Neural crest cell (in vitro differentiated cells): ENCODE data around the gene EXD3. TPM values are rescaled to one million over a fixed set of nuclear protein-coding genes. Genes with fewer than 3 reads are reported as not detected.
"Not testable (repeated sequence)": the region's sequence is repeated elsewhere in the genome, so short reads cannot be mapped to it uniquely, and the experiment has no call there.

Source experiments
- DNase-seq: peaks from one replicate; pipeline ENCODE4 v3.0.0; 2021; ENCODE audit warnings: low read depth, mixed read lengths, low spot score
- H3K27ac Mint-ChIP-seq: one replicate; pipeline ENCODE4 v1.8.0; 2021; ENCODE audit warnings: mild to moderate bottlenecking, mixed read lengths; ENCODE audit not compliant: unreplicated experiment
- H3K27me3 Mint-ChIP-seq: 2 replicates; pipeline ENCODE4 v1.8.0; 2021; ENCODE audit warnings: low read depth, mild to moderate bottlenecking, mixed read lengths
- H3K36me3 Mint-ChIP-seq: 2 replicates; pipeline ENCODE4 v1.8.0; 2021; ENCODE audit warnings: low read depth, mild to moderate bottlenecking, mixed read lengths
- H3K4me1 Mint-ChIP-seq: 2 replicates; pipeline ENCODE4 v1.8.0; 2021; ENCODE audit warnings: mixed read lengths
- H3K4me3 Mint-ChIP-seq: one replicate; pipeline ENCODE4 v1.8.0; 2021; ENCODE audit warnings: mild to moderate bottlenecking, mixed read lengths
- H3K9me3 Mint-ChIP-seq: 2 replicates; pipeline ENCODE4 v1.8.0; 2021; ENCODE audit warnings: mixed read lengths
- total RNA-seq: library from RNA; stranded (reverse); gene quantifications from 2 replicates; pipeline ENCODE4 v1.2.1, GENCODE V29; 2021
- TF ChIP-seq, protein P1 (sequence below): fragments of 200-600 bp; sonication (generic); conservative IDR thresholded peaks from 2 replicates; pipeline ENCODE4 v1.5.0; 2021; ENCODE audit warnings: antibody characterized with exemption, mild to moderate bottlenecking

EXD3 gene
- total RNA-seq, 1 donor from 2014 or later, result 15.1 TPM

DNA sequence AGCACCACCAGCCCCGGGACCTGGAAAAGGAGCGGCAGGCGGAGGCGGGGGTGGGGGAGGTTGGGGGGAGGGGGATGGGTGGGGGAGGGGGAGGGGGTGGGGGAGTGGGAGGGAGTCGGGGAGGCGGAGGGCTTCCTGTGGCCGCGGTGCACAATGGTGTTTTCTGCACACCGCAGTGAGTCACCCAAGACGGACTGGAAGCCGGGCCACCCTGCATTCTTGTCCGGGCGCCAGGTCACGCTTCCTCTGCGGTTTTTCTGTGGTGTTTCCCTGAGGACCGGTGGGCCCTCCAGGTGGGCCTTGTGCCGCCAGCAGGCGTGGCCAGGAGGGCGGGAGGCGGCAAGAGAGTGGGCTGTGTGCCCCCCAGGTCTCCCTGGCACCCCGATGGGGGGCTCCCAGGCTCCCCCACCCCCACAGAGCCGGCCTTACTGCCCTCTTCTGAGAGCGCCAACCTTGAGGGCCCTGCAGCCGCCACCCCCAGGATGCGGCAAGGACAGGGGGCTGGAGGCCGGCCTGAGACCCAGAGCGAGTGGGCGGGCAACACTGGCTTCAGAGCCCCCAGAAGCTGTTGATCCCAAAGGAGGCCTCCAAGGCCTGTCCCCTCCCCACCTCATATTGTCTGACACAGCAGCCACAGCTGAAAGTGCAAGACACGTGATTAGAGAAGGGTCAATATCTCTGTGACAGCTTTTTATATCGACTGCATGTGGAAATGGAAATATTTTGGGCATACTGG is 11.1 kb downstream of the EXD3 start:
- DNase-seq, result no peak
- TF ChIP-seq, protein P1, sequence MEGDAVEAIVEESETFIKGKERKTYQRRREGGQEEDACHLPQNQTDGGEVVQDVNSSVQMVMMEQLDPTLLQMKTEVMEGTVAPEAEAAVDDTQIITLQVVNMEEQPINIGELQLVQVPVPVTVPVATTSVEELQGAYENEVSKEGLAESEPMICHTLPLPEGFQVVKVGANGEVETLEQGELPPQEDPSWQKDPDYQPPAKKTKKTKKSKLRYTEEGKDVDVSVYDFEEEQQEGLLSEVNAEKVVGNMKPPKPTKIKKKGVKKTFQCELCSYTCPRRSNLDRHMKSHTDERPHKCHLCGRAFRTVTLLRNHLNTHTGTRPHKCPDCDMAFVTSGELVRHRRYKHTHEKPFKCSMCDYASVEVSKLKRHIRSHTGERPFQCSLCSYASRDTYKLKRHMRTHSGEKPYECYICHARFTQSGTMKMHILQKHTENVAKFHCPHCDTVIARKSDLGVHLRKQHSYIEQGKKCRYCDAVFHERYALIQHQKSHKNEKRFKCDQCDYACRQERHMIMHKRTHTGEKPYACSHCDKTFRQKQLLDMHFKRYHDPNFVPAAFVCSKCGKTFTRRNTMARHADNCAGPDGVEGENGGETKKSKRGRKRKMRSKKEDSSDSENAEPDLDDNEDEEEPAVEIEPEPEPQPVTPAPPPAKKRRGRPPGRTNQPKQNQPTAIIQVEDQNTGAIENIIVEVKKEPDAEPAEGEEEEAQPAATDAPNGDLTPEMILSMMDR, result no peak
- Mint-ChIP-seq H3K27me3 (no peaks in the 10 kb centered on the region), H3K36me3 (no peaks in the 10 kb centered on the region), H3K9me3 (no peaks in the 10 kb centered on the region), H3K4me3 (no peak overlapping the region), H3K27ac (no peak overlapping the region), H3K4me1 (no peaks in the 10 kb centered on the region)

- no peaks in the 10 kb centered on the region for H3K36me3 Mint-ChIP-seq
These were observed 11.7 kb downstream of the EXD3 start for GRCh38 chr9:137411260-137411644.

DNA sequence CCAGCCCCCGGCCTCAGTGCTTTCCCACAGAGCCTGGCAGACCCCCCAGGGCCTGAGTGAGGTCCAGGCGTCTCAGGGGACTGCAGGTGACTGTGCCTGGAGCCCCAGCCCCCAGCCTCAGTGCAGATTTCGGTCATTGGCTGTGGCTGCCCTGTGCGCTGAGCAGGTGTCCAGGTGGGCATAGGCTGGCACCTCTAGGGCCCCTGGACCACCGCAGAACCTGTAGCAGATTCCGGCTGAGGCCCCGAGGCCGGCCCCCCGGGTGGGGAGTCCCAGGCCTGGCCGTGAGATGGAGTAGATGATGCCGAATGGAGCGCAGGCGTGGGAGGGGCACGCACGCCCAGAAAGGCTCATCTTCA is 12.1 kb downstream of the EXD3 start:
- Mint-ChIP-seq H3K4me1 (no peaks in the 10 kb centered on the region), H3K9me3 (no peaks in the 10 kb centered on the region), H3K27me3 (no peaks in the 10 kb centered on the region), H3K27ac (no peak overlapping the region), H3K36me3 (no peaks in the 10 kb centered on the region), H3K4me3 (no peak overlapping the region)
- TF ChIP-seq, protein P1, result no peak
- DNase-seq, result no peak

More at GRCh38 chr9:137411260-137411644, 11.7 kb downstream of the EXD3 start:
- H3K9me3 Mint-ChIP-seq, result no peaks in the 10 kb centered on the region
- DNase-seq, result no peak
- TF ChIP-seq, protein P1, result no peak
- H3K4me3 Mint-ChIP-seq, result no peak overlapping the region
- H3K4me1 Mint-ChIP-seq, result no peaks in the 10 kb centered on the region
- no peaks in the 10 kb centered on the region for H3K27me3 Mint-ChIP-seq
- H3K27ac Mint-ChIP-seq, result no peak overlapping the region

- H3K27me3 Mint-ChIP-seq, DNase-seq, H3K27ac Mint-ChIP-seq, H3K4me3 Mint-ChIP-seq, H3K36me3 Mint-ChIP-seq, H3K9me3 Mint-ChIP-seq, H3K4me1 Mint-ChIP-seq: not testable (repeated sequence)
These were observed 12.6 kb downstream of the EXD3 start for GRCh38 chr9:137410236-137410890.

DNA sequence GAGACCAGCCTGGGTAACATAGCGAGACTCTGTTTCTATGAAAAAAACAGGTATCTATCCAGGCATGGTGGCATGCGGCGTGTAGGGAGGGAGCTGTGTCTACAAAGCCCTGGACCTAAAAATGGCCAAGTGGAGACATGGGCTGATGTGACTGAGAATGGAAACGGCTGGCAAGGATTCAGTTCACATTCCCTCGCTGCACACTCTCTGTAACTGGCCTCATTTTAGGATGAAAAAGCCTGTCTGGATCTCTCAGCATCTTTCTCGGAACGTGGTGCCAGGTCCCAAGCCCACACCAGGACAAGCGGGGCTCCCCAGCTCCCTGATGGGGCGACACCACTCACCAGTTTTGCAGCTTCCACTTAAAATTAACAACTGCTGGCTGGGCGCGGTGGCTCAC is 13.4 kb downstream of the EXD3 start:
- no peaks in the 10 kb centered on the region for H3K27me3 Mint-ChIP-seq
- TF ChIP-seq, protein P1, result no peak
- H3K27ac Mint-ChIP-seq, result no peak overlapping the region
- DNase-seq, result no peak
- no peaks in the 10 kb centered on the region for H3K4me1 Mint-ChIP-seq
- no peaks in the 10 kb centered on the region for H3K36me3 Mint-ChIP-seq
- no peaks in the 10 kb centered on the region for H3K9me3 Mint-ChIP-seq
- H3K4me3 Mint-ChIP-seq, result no peak overlapping the region
